Naive thymus-derived CD8-positive, alpha-beta T cell (primary cell): ENCODE results near the gene S1PR1. TPM values are rescaled to one million over a fixed set of nuclear protein-coding genes. Genes with fewer than 3 reads are reported as not detected.

ENCODE experiments used
- ATAC-seq, 2 donors: fragments of 150-1000 bp; cut with Tn5 transposase in 1 of 2; sonication (Bioruptor Pico), chemical (Tn5 transposase) in 1 of 2; 1 replicate in 1 of 2; 2 replicates in 1 of 2; pipeline ENCODE4 v1.10.0; 2021; ENCODE audit warnings: mild to moderate bottlenecking in 2 of 2, moderate library complexity in 2 of 2
- POLR2A ChIA-PET: fragments of 350-600 bp; sonication (Branson Sonifier 250); formaldehyde crosslinking; loops from one replicate; lab custom pipeline; 2021; ENCODE audit warnings: antibody characterized with exemption; lab: Charles Lee
- DNase-seq, 10 donors: peaks; one replicate each; pipeline versions ENCODE4 v3.0.0 to v3.0.0-alpha.2; 2020 to 2022
- H3K27ac Mint-ChIP-seq, 10 donors: one replicate each; pipeline ENCODE4 v1.8.0; 2020 to 2022; ENCODE audit warnings: mild to moderate bottlenecking in 10 of 10, mixed read lengths in 10 of 10, moderate library complexity in 4 of 10, inconsistent platforms in 1 of 10
- H3K27me3 Mint-ChIP-seq, 5 donors: one replicate each; pipeline ENCODE4 v1.8.0; 2021 to 2022; ENCODE audit warnings: mixed read lengths in 5 of 5
- H3K36me3 Mint-ChIP-seq, 3 donors: one replicate each; pipeline ENCODE4 v1.8.0; 2020 to 2022; ENCODE audit warnings: mixed read lengths in 3 of 3, mild to moderate bottlenecking in 2 of 3, inconsistent platforms in 1 of 3
- H3K4me1 Mint-ChIP-seq, 4 donors: one replicate each; pipeline ENCODE4 v1.8.0; 2021 to 2022; ENCODE audit warnings: mixed read lengths in 4 of 4
- H3K4me3 Mint-ChIP-seq, 10 donors: one replicate each; pipeline ENCODE4 v1.8.0; 2020 to 2022; ENCODE audit warnings: mild to moderate bottlenecking in 10 of 10, mixed read lengths in 10 of 10, moderate library complexity in 6 of 10, inconsistent platforms in 1 of 10
- H3K9me3 Mint-ChIP-seq, 9 donors: one replicate each; pipeline ENCODE4 v1.8.0; 2020 to 2022; ENCODE audit warnings: mixed read lengths in 9 of 9, mild to moderate bottlenecking in 3 of 9, inconsistent platforms in 1 of 9, moderate library complexity in 1 of 9
- polyA plus RNA-seq, 3 donors: library from polyadenylated mRNA; unstranded; fragments of 300-500 nt; fragmentation: Illumina TruSeq; gene quantifications; one replicate each; pipeline ENCODE4 v1.2.3, GENCODE V29; 2021
- total RNA-seq, 8 experiments: library from RNA in 2 of 8; stranded (reverse) in 2 of 8; gene quantifications; one replicate each; pipeline ENCODE4 v1.2.3 and lab custom pipeline; 2021 to 2026

The S1PR1 gene
- total and polyA plus RNA-seq, 5 experiments from 2014 or later = 143 to 292 (median 174) TPM

DNA sequence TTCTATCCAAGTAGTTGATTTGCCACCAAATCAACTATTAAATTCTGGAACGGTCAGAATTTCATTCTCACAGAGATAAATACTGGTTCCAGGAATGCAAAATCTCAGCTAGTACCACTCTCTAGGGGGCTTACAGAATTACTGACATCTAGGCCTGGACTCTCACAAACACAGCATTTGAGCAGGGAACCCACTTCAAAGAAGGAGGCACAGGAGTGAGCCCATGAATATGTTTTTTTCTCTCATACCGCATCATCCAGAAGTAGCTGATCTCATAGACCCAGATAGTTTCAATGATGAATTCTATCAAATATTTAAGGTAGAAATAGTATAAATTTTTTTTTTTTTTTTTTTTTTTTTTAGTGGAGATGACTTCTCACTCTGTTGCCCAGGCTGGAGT is 32.1 kb downstream of the S1PR1 start:
- Mint-ChIP-seq H3K4me1 (peaks cover 23 to 51% (median 50%) of the 10 kb centered on the region in 4 donors), H3K9me3 (peaks cover 0 to 15% (median 0%) of the 10 kb centered on the region in 9 donors), H3K27me3 (no peaks in the 10 kb centered on the region), H3K27ac (peak overlapping the region in 7 of 10 donors; percentile 21 to 81 (median 45)), H3K36me3 (peaks cover 0 to 3% (median 0%) of the 10 kb centered on the region in 3 donors), H3K4me3 (peak overlapping the region in 2 of 10 donors; percentile 34 to 37)
- POLR2A ChIA-PET = interaction anchor here (0.6 to 6.5 kb wide), 7 partner anchors 10 to 30 kb away, joined by 3 to 36 read pairs (median 4); no protein-coding TSS in a partner anchor
- ATAC-seq (peak; percentile 46 to 57), DNase-seq (peak in 1 of 10 donors; percentile 51)

GRCh38 chr1:101275672-101276071 is 38.9 kb downstream of the S1PR1 start:
- Mint-ChIP-seq H3K4me1 (peaks cover 35 to 59% (median 53%) of the 10 kb centered on the region in 4 donors), H3K4me3 (peak overlapping the region in 1 of 10 donors; percentile 22), H3K9me3 (peaks cover 0 to 12% (median 0%) of the 10 kb centered on the region in 9 donors), H3K36me3 (no peaks in the 10 kb centered on the region), H3K27ac (peak overlapping the region in 4 of 10 donors; percentile 24 to 78 (median 66)), H3K27me3 (no peaks in the 10 kb centered on the region)
- POLR2A ChIA-PET = no interaction called here
- ATAC-seq (no peak), DNase-seq (no peak)

GRCh38 chr1:101276818-101277217 is 40.0 kb downstream of the S1PR1 start:
- Mint-ChIP-seq H3K27ac (peak overlapping the region in 8 of 10 donors; percentile 24 to 99 (median 82)), H3K27me3 (no peaks in the 10 kb centered on the region), H3K4me1 (peaks cover 39 to 71% (median 64%) of the 10 kb centered on the region in 4 donors), H3K4me3 (peak overlapping the region in 3 of 10 donors; percentile 2 to 46 (median 22)), H3K36me3 (peaks cover 0 to 5% (median 0%) of the 10 kb centered on the region in 3 donors), H3K9me3 (peaks cover 0 to 5% (median 0%) of the 10 kb centered on the region in 9 donors)
- POLR2A ChIA-PET = interaction anchor here (2.0 to 4.3 kb wide), 2 partner anchors 8 to 19 kb away, joined by 5 to 36 read pairs; no protein-coding TSS in a partner anchor
- no peak for DNase-seq
- no peak for ATAC-seq

GRCh38 chr1:101278238-101278637 is 41.4 kb downstream of the S1PR1 start:
- no peak for DNase-seq
- peak overlapping the region; percentile 88 to 99 (median 96) for H3K27ac Mint-ChIP-seq
- ATAC-seq = peak in 1 of 2 donors; percentile 7
- H3K36me3 Mint-ChIP-seq = peaks cover 0 to 5% (median 0%) of the 10 kb centered on the region in 3 donors
- H3K4me3 Mint-ChIP-seq = peak overlapping the region in 9 of 10 donors; percentile 77 to 93 (median 88)
- H3K4me1 Mint-ChIP-seq = peaks cover 50 to 84% (median 78%) of the 10 kb centered on the region in 4 donors
- H3K9me3 Mint-ChIP-seq = peaks cover 0 to 2% (median 0%) of the 10 kb centered on the region in 9 donors
- POLR2A ChIA-PET = interaction anchor here (0.9 to 5.1 kb wide), 12 partner anchors 10 to 383 kb away, joined by 3 to 91 read pairs (median 5); partner anchors contain the start of genes EXTL2 and S1PR1
- no peaks in the 10 kb centered on the region for H3K27me3 Mint-ChIP-seq

DNA sequence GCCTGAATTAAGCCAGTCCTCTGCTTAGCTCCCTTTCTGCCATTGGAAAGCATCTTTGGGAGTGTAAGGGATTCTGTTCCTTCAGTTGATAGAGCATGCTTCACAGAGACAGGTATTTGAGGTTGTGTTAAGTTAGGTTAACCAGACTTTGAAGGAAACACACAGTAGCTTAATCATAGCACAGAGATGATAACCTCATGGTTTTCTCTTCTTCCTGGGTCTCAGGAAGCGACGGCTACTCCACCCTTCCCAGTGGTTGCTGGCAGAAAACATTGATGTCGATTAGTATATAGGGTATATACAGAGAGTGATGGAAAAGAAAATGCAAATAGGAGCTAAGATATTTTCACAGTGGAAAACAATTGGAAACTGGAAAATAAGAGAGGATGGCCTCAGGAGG is 42.0 kb downstream of the S1PR1 start:
- Mint-ChIP-seq H3K4me1 (peaks cover 52 to 89% (median 83%) of the 10 kb centered on the region in 4 donors), H3K36me3 (peaks cover 0 to 5% (median 0%) of the 10 kb centered on the region in 3 donors), H3K9me3 (no peaks in the 10 kb centered on the region), H3K27ac (peak overlapping the region; percentile 86 to 99 (median 96)), H3K4me3 (peak overlapping the region; percentile 64 to 93 (median 86)), H3K27me3 (no peaks in the 10 kb centered on the region)
- peak; percentile 77 to 83 for ATAC-seq
- POLR2A ChIA-PET = interaction anchor here (0.5 to 5.1 kb wide), 14 partner anchors 9 to 384 kb away, joined by 3 to 91 read pairs (median 5); partner anchors contain the start of genes EXTL2 and S1PR1
- DNase-seq = peak in 2 of 10 donors; percentile 33 to 41

GRCh38 chr1:101280049-101280592 is 43.3 kb downstream of the S1PR1 start:
- peak overlapping the region in 9 of 10 donors; percentile 29 to 93 (median 88) for H3K4me3 Mint-ChIP-seq
- POLR2A ChIA-PET = interaction anchor here (0.9 to 5.1 kb wide), 7 partner anchors 12 to 347 kb away, joined by 3 to 91 read pairs (median 13); partner anchors contain the start of gene S1PR1

DNA sequence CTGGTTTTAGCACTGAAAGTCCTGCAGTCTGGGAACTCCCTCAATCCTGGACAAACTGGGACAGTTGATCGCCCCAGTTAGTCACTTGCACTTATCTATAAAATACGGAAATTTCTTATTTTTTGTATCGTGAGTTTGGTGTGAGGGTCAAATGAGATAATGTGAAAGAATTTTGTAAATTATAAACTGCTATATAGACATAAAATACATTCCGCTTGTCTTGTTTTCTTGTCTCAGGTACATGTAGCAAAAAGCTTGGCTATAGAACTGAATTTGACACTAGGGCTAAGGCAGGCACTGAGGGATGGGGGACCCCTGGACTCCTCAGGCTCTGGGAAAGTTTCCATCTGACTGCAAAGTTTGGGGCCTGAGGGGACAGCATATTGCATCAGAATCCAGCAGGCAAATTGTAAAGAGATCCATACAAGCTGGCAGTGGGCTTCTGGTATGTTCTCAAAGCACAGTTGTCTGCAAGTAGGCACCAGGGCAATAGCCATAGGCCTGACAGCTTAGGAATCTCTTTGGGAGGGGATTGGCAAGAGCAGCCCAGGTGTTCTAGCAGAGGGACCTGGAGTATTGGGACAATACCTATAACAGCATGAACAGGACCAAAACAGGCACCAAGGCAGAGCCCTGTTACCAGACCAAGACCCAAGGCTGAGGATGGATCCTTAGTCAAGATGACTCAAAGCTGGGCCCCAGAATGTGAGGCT is 44.3 kb downstream of the S1PR1 start:
- H3K27me3 Mint-ChIP-seq = no peaks in the 10 kb centered on the region
- peak overlapping the region in 7 of 10 donors; percentile 2 to 63 (median 30) for H3K4me3 Mint-ChIP-seq
- POLR2A ChIA-PET = interaction anchor here (0.8 to 5.1 kb wide), 7 partner anchors 13 to 343 kb away, joined by 3 to 91 read pairs (median 6); partner anchors contain the start of gene S1PR1
- no peaks in the 10 kb centered on the region for H3K9me3 Mint-ChIP-seq
- peaks cover 0 to 5% (median 0%) of the 10 kb centered on the region in 3 donors for H3K36me3 Mint-ChIP-seq
- DNase-seq (no peak), ATAC-seq (no peak)
- H3K4me1 Mint-ChIP-seq = peaks cover 61 to 99% (median 96%) of the 10 kb centered on the region in 4 donors
- H3K27ac Mint-ChIP-seq = peak overlapping the region; percentile 60 to 99 (median 78)

More at GRCh38 chr1:101280049-101280592, 43.3 kb downstream of the S1PR1 start:
- ATAC-seq = no peak
- Mint-ChIP-seq H3K4me1 (peaks cover 63 to 98% (median 94%) of the 10 kb centered on the region in 4 donors), H3K36me3 (peaks cover 0 to 5% (median 0%) of the 10 kb centered on the region in 3 donors), H3K9me3 (no peaks in the 10 kb centered on the region), H3K27me3 (no peaks in the 10 kb centered on the region), H3K27ac (peak overlapping the region; percentile 86 to 99 (median 96))
- no peak for DNase-seq

DNA sequence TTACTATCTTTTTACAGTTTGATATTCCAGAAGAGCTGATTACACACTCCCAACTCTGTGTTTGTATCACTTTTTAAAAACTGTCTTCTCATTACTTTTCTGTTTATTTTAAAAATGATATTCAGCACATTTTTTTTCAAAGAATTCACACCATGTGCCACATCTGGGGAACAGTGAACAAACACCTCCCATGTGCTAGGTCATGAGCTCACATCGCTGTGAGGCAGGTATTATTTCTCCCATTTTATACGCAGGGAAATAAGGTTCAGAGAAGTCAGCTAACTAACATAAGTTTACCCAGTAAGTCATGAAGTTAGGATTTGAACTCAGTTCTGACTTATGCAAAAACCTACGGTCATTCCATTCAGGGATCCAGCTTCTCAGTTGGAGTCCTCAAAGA is 44.9 kb downstream of the S1PR1 start:
- Mint-ChIP-seq H3K9me3 (no peaks in the 10 kb centered on the region), H3K27ac (peak overlapping the region; percentile 60 to 99 (median 98)), H3K4me1 (peaks cover 64 to 99% (median 98%) of the 10 kb centered on the region in 4 donors), H3K27me3 (no peaks in the 10 kb centered on the region), H3K4me3 (peak overlapping the region in 4 of 10 donors; percentile 2 to 57 (median 28)), H3K36me3 (peaks cover 0 to 5% (median 0%) of the 10 kb centered on the region in 3 donors)
- ATAC-seq = no peak
- POLR2A ChIA-PET = interaction anchor here (0.8 to 5.1 kb wide), 3 partner anchors 24 to 43 kb away, joined by 3 to 91 read pairs (median 3); partner anchors contain the start of gene S1PR1
- no peak for DNase-seq

- POLR2A ChIA-PET = interaction anchor here (0.9 to 12.1 kb wide), 3 partner anchors 35 to 45 kb away, joined by 3 to 240 read pairs (median 91); partner anchors contain the start of gene S1PR1
- H3K4me1 Mint-ChIP-seq = peaks cover 61 to 95% (median 94%) of the 10 kb centered on the region in 4 donors
- no peak for DNase-seq
- H3K36me3 Mint-ChIP-seq = peaks cover 0 to 5% (median 0%) of the 10 kb centered on the region in 3 donors
- no peak for ATAC-seq
- H3K4me3 Mint-ChIP-seq = peak overlapping the region in 8 of 10 donors; percentile 3 to 85 (median 48)
- no peaks in the 10 kb centered on the region for H3K27me3 Mint-ChIP-seq
- H3K9me3 Mint-ChIP-seq = no peaks in the 10 kb centered on the region
- peak overlapping the region; percentile 95 to 99 (median 98) for H3K27ac Mint-ChIP-seq
These were observed 45.7 kb downstream of the S1PR1 start for GRCh38 chr1:101282314-101283038.

GRCh38 chr1:101283443-101283842 is 46.6 kb downstream of the S1PR1 start:
- H3K36me3 Mint-ChIP-seq = peaks cover 0 to 5% (median 0%) of the 10 kb centered on the region in 3 donors
- H3K27ac Mint-ChIP-seq = peak overlapping the region; percentile 95 to 99 (median 98)
- H3K9me3 Mint-ChIP-seq = no peaks in the 10 kb centered on the region
- DNase-seq (no peak), ATAC-seq (no peak)
- no peaks in the 10 kb centered on the region for H3K27me3 Mint-ChIP-seq
- POLR2A ChIA-PET = interaction anchor here (0.6 to 12.1 kb wide), 11 partner anchors 15 to 171 kb away, joined by 3 to 240 read pairs (median 5); partner anchors contain the start of gene S1PR1
- H3K4me3 Mint-ChIP-seq = peak overlapping the region; percentile 62 to 85 (median 82)
- H3K4me1 Mint-ChIP-seq = peaks cover 56 to 93% (median 92%) of the 10 kb centered on the region in 4 donors

DNA sequence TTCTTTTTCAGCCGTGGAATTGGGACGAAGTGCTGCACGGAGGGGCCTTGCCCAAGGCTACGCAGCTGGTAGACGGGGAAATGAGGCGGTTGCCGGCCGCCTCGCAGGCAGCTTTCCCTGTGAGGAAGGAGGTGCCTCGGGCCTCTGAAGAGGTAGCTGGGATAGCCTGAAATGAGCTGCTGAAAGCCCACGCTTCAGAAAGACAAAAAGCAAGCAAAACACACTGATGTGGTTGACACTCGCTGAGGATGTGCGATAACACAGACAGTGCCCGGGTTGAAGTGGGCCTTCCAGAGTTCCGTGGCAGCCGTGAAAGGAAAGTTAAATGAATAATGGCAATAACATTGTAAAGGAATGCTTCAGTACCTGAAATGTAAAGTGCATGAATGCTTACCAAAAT is 47.2 kb downstream of the S1PR1 start:
- DNase-seq (peak; percentile 11 to 69 (median 54)), ATAC-seq (peak; percentile 83)
- H3K27me3 Mint-ChIP-seq = no peaks in the 10 kb centered on the region
- POLR2A ChIA-PET = interaction anchor here (0.6 to 12.1 kb wide), 12 partner anchors 15 to 171 kb away, joined by 3 to 240 read pairs (median 6); partner anchors contain the start of gene S1PR1
- H3K27ac Mint-ChIP-seq = peak overlapping the region; percentile 95 to 99 (median 98)
- H3K4me1 Mint-ChIP-seq = peaks cover 55 to 93% (median 92%) of the 10 kb centered on the region in 4 donors
- H3K9me3 Mint-ChIP-seq = no peaks in the 10 kb centered on the region
- H3K36me3 Mint-ChIP-seq = peaks cover 0 to 5% (median 0%) of the 10 kb centered on the region in 3 donors
- H3K4me3 Mint-ChIP-seq = peak overlapping the region; percentile 62 to 85 (median 82)
